Activated CD8-positive, alpha-beta memory T cell treated with anti-CD3 and anti-CD28 coated beads, Interleukin-2, amount 50 U/mL, for 1 hour (primary cell): ENCODE measurements around the gene HOTAIR.

ENCODE experiments used
- DNase-seq: peaks from one replicate; pipeline ENCODE4 v3.0.0-alpha.2; 2020; ENCODE audit errors: extremely low read depth

Gene HOTAIR

GRCh38 chr12:54000116-54001114 lies 25.7 kb upstream of the HOTAIR start, which contains the start of gene HOXC9:
Gene HOXC9, plus strand, starts transcription at chr12:54000161. Its CDS starts 28 bp downstream, at chr12:54000189.
- DNase-seq: no peak

- DNase-seq: no peak
Observed at GRCh38 chr12:53999559-54000115, 24.9 kb upstream of the HOTAIR start.

GRCh38 chr12:53998900-53999236 lies 24.1 kb upstream of the HOTAIR start:
- no peak for DNase-seq

- no peak for DNase-seq
Observed at GRCh38 chr12:53998110-53998899, 23.6 kb upstream of the HOTAIR start.

GRCh38 chr12:53997204-53998109 lies 22.7 kb upstream of the HOTAIR start:
- DNase-seq: no peak

- no peak for DNase-seq
Observed at GRCh38 chr12:53996240-53997203, 21.8 kb upstream of the HOTAIR start.

- no peak for DNase-seq
Observed at GRCh38 chr12:53995378-53996239, 20.9 kb upstream of the HOTAIR start.

GRCh38 chr12:53995002-53995377 lies 20.2 kb upstream of the HOTAIR start:
- no peak for DNase-seq

GRCh38 chr12:53994264-53995001 lies 19.7 kb upstream of the HOTAIR start:
- no peak for DNase-seq

GRCh38 chr12:53994009-53994263 lies 19.2 kb upstream of the HOTAIR start:
- DNase-seq: no peak

- no peak for DNase-seq
Observed at GRCh38 chr12:53993162-53994008, 18.6 kb upstream of the HOTAIR start.

GRCh38 chr12:53992377-53992889 lies 17.7 kb upstream of the HOTAIR start:
- no peak for DNase-seq

GRCh38 chr12:53991077-53991460 lies 16.3 kb upstream of the HOTAIR start:
- no peak for DNase-seq

GRCh38 chr12:53990311-53991076 lies 15.7 kb upstream of the HOTAIR start:
- DNase-seq: no peak

GRCh38 chr12:53989227-53990113 lies 14.7 kb upstream of the HOTAIR start:
- DNase-seq: no peak
